Activated CD8-positive, alpha-beta T cell treated with anti-CD3 and anti-CD28 coated beads for 36 hours (primary cell): ENCODE measurements around the gene KCNE5. TPM values are rescaled to one million over a fixed set of nuclear protein-coding genes. Genes with fewer than 3 reads are reported as not detected.
"Not testable (repeated sequence)": the region's sequence is repeated elsewhere in the genome, so short reads cannot be mapped to it uniquely, and the experiment has no call there.

Experiments
- ATAC-seq: fragments of 200-7000 bp; cut with Tn5 transposase; one replicate; pipeline ENCODE4 v1.10.0; 2021; ENCODE audit warnings: mild to moderate bottlenecking, moderate library complexity
- CTCF ChIA-PET: fragments of 350-600 bp; sonication (Branson Sonifier 250); formaldehyde crosslinking; loops from one replicate; lab custom pipeline; 2021; ENCODE audit warnings: antibody characterized with exemption; lab: Charles Lee
- POLR2A ChIA-PET: fragments of 350-600 bp; sonication (Branson Sonifier 250); formaldehyde crosslinking; loops from one replicate; lab custom pipeline; 2021; ENCODE audit warnings: antibody characterized with exemption; lab: Charles Lee
- DNase-seq: peaks from one replicate; pipeline ENCODE4 v3.0.0-alpha.2; 2020
- H3K27ac Mint-ChIP-seq: one replicate; pipeline ENCODE4 v1.8.0; 2021; ENCODE audit warnings: mild to moderate bottlenecking, mixed read lengths
- H3K27me3 Mint-ChIP-seq: one replicate; pipeline ENCODE4 v1.8.0; 2021; ENCODE audit warnings: mixed read lengths
- H3K36me3 Mint-ChIP-seq: one replicate; pipeline ENCODE4 v1.8.0; 2021; ENCODE audit warnings: low read depth, mixed read lengths
- H3K4me1 Mint-ChIP-seq: one replicate; pipeline ENCODE4 v1.8.0; 2021; ENCODE audit warnings: low read depth, mixed read lengths
- H3K4me3 Mint-ChIP-seq: one replicate; pipeline ENCODE4 v1.8.0; 2021; ENCODE audit warnings: mild to moderate bottlenecking, moderate library complexity, mixed read lengths
- H3K9me3 Mint-ChIP-seq: one replicate; pipeline ENCODE4 v1.8.0; 2021; ENCODE audit warnings: mixed read lengths
- intact Hi-C: fragments of 100-400 bp; cut with micrococcal nuclease; formaldehyde crosslinking; loops from one replicate; pipeline ENCODE4 v1.10.0; 2022
- total RNA-seq, 2 experiments: library from RNA; stranded (reverse); gene quantifications; one replicate each; pipeline ENCODE4 v1.2.3, GENCODE V29; 2021
- TF ChIP-seq, protein P1 (sequence below): fragments of 200-600 bp; IDR thresholded peaks from one replicate; pipeline ENCODE4 v1.8.0; 2022; ENCODE audit warnings: antibody characterized with exemption, mild to moderate bottlenecking

Gene KCNE5, protein sequence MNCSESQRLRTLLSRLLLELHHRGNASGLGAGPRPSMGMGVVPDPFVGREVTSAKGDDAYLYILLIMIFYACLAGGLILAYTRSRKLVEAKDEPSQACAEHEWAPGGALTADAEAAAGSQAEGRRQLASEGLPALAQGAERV
- total RNA-seq = under 1 TPM; 0.29 to 0.34 TPM

DNA sequence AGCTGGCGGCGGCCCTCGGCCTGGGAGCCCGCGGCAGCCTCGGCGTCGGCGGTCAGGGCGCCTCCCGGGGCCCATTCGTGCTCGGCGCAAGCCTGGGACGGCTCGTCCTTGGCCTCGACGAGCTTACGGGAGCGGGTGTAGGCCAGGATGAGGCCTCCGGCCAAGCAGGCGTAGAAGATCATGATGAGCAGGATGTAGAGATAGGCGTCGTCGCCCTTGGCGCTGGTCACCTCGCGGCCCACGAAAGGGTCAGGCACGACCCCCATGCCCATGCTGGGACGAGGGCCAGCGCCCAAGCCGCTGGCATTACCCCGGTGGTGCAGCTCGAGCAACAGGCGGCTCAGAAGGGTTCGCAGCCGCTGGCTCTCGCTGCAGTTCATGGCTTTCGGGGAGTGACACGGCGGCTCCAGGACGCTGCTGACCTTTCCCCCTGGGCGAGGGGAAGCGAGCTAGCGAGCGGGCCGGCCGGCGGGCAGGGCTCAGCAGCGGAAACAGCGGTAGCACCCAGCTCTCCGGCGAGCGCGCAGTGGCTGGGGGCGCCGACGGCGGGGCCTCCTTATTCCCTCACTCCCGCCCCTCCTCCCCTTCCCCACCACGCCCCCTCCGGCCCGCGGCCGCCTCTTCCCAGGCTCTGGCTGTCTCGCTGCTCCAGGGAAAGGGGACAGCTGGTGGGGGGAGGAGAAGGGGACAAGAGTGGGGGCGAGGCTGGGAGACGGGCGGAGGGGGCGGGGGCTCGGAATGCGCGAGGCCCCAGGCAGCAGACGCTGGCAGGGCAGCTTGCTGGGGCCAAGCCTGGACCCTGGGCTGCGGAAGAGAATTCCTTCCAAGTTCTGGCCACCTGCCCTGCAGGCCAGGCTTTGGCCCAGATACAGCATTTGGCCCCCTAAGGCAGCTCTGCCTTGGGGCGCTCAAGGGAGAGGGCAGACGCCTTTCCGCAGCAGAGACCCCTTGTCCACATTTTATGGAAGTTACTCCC, at the start of gene KCNE5:
KCNE5 (minus strand) TSS at position 532 of the 976 bp plus-strand sequence; CDS start at position 380, 152 bp downstream.
- DNase-seq (no peak), ATAC-seq (no peak)
- Mint-ChIP-seq H3K36me3 (no peaks in the 10 kb centered on the region), H3K9me3 (no peaks in the 10 kb centered on the region), H3K4me3 (no peak within 1 kb of the TSS), H3K27me3 (no peaks in the 10 kb centered on the region), H3K27ac (no peak within 1 kb of the TSS), H3K4me1 (peaks cover 4% of the 10 kb centered on the region)
- POLR2A ChIA-PET = no interaction called here
- intact Hi-C loops = no loop called here
- CTCF ChIA-PET = no interaction called here
- TF ChIP-seq, protein P1, sequence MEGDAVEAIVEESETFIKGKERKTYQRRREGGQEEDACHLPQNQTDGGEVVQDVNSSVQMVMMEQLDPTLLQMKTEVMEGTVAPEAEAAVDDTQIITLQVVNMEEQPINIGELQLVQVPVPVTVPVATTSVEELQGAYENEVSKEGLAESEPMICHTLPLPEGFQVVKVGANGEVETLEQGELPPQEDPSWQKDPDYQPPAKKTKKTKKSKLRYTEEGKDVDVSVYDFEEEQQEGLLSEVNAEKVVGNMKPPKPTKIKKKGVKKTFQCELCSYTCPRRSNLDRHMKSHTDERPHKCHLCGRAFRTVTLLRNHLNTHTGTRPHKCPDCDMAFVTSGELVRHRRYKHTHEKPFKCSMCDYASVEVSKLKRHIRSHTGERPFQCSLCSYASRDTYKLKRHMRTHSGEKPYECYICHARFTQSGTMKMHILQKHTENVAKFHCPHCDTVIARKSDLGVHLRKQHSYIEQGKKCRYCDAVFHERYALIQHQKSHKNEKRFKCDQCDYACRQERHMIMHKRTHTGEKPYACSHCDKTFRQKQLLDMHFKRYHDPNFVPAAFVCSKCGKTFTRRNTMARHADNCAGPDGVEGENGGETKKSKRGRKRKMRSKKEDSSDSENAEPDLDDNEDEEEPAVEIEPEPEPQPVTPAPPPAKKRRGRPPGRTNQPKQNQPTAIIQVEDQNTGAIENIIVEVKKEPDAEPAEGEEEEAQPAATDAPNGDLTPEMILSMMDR = no peak

- Mint-ChIP-seq H3K27me3 (no peaks in the 10 kb centered on the region), H3K27ac (no peak overlapping the region), H3K9me3 (no peaks in the 10 kb centered on the region), H3K4me1 (no peaks in the 10 kb centered on the region), H3K4me3 (no peak overlapping the region), H3K36me3 (peaks cover 27% of the 10 kb centered on the region)
- ATAC-seq = no peak
- POLR2A ChIA-PET = no interaction called here
- TF ChIP-seq, protein P1 = no peak
- intact Hi-C loops = no loop called here
- CTCF ChIA-PET = no interaction called here
- DNase-seq = no peak
These were observed 47.3 kb upstream of the KCNE5 start for GRCh38 chrX:109672239-109672638.

DNA sequence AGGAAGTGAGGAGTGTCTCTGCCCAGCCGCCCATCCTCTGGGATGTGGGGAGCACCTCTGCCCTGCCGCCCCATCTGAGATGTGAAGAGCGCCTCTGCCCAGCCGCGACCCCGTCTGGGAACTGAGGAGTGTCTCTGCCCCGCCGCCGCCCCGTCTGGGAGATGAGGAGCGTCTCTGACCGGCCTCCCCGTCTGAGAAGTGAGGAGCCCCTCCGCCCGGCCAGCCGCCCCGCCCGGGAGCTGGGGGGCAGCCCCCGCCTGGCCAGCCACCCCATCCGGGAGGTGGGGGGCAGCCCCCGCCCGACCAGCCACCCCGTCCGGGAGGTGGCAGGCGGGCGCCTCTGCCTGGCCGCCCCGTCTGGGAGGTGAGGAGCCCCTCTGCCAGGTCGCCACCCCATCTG, 46.2 kb upstream of the KCNE5 start:
- DNase-seq, POLR2A ChIA-PET, intact Hi-C loops, H3K9me3 Mint-ChIP-seq, ATAC-seq, H3K27ac Mint-ChIP-seq, H3K4me1 Mint-ChIP-seq, CTCF ChIA-PET, H3K4me3 Mint-ChIP-seq, H3K27me3 Mint-ChIP-seq: not testable (repeated sequence)
- H3K36me3 Mint-ChIP-seq = peaks cover 31% of the 10 kb centered on the region

- no peaks in the 10 kb centered on the region for H3K27me3 Mint-ChIP-seq
- H3K4me3 Mint-ChIP-seq = no peak overlapping the region
- ATAC-seq (no peak), DNase-seq (no peak)
- peaks cover 36% of the 10 kb centered on the region for H3K36me3 Mint-ChIP-seq
- no peaks in the 10 kb centered on the region for H3K9me3 Mint-ChIP-seq
- ChIA-PET CTCF (interaction anchor here (0.6 kb wide), 1 partner anchor 17 kb away, joined by 3 read pairs; no protein-coding TSS in a partner anchor), POLR2A (no interaction called here)
- no peaks in the 10 kb centered on the region for H3K4me1 Mint-ChIP-seq
- H3K27ac Mint-ChIP-seq = no peak overlapping the region
- intact Hi-C loops = no loop called here
- TF ChIP-seq, protein P1 = no peak
These were observed 43.0 kb upstream of the KCNE5 start for GRCh38 chrX:109667986-109668385.

- Mint-ChIP-seq H3K27ac (no peak overlapping the region), H3K27me3 (no peaks in the 10 kb centered on the region), H3K4me1 (peaks cover 3% of the 10 kb centered on the region), H3K9me3 (peaks cover 4% of the 10 kb centered on the region), H3K36me3 (peaks cover 51% of the 10 kb centered on the region), H3K4me3 (no peak overlapping the region)
- DNase-seq (no peak), ATAC-seq (no peak)
- TF ChIP-seq, protein P1 = no peak
- POLR2A ChIA-PET = no interaction called here
- CTCF ChIA-PET = no interaction called here
- intact Hi-C loops = no loop called here
These were observed 35.6 kb upstream of the KCNE5 start for GRCh38 chrX:109660435-109661143.
